Loucy (cell line): ENCODE results near the gene GCA.

Experiments used
- CTCF ChIP-seq: fragments of 200-600 bp; sonication (generic); conservative IDR thresholded peaks from 2 replicates; pipeline ENCODE4 v1.5.1; 2014; ENCODE audit warnings: mild to moderate bottlenecking, antibody characterized with exemption, low read length
- EZH2phosphoT487 ChIP-seq: fragments of 200-600 bp; IDR thresholded peaks from 2 replicates; pipeline ENCODE4 v1.6.1; 2018; ENCODE audit warnings: antibody characterized with exemption, mild to moderate bottlenecking, moderate library complexity, borderline replicate concordance

GRCh38 chr2:162337868-162338267 is 6.1 kb upstream of the GCA start:
- TF ChIP-seq CTCF (no peak), EZH2phosphoT487 (no peak)
